ENCODE data around the gene DMD.

Gene DMD

GRCh38 chrX:33065415-33065814, 145.9 kb downstream of the DMD start:
- Histone ChIP-seq H3K9me3 (ENCODE audit: low read length) (no peaks in the 10 kb centered on the region), H3K4me1 (ENCODE audit: insufficient read depth, low read length) (no peaks in the 10 kb centered on the region), H3K4me3 (ENCODE audit: low read length) (no peak overlapping the region), H3K27me3 (ENCODE audit: insufficient read depth, low read length) (no peaks in the 10 kb centered on the region), H2AFZ (ENCODE audit: low read depth, low read length) (no peak overlapping the region), H3K36me3 (ENCODE audit: insufficient read depth, low read length) (no peaks in the 10 kb centered on the region)

- Histone ChIP-seq H3K4me3 (ENCODE audit: low read length) (no peak overlapping the region), H2AFZ (ENCODE audit: low read depth, low read length) (no peak overlapping the region), H3K27me3 (ENCODE audit: insufficient read depth, low read length) (no peaks in the 10 kb centered on the region), H3K4me1 (ENCODE audit: insufficient read depth, low read length) (no peaks in the 10 kb centered on the region), H3K9me3 (ENCODE audit: low read length) (no peaks in the 10 kb centered on the region), H3K36me3 (ENCODE audit: insufficient read depth, low read length) (no peaks in the 10 kb centered on the region)
These were observed 149.3 kb downstream of the DMD start for GRCh38 chrX:33062041-33062440.

GRCh38 chrX:33053001-33053400, 158.3 kb downstream of the DMD start:
- Histone ChIP-seq H3K4me3 (ENCODE audit: low read length) (no peak overlapping the region), H3K27me3 (ENCODE audit: insufficient read depth, low read length) (no peaks in the 10 kb centered on the region), H3K9me3 (ENCODE audit: low read length) (no peaks in the 10 kb centered on the region), H2AFZ (ENCODE audit: low read depth, low read length) (no peak overlapping the region), H3K4me1 (ENCODE audit: insufficient read depth, low read length) (no peaks in the 10 kb centered on the region), H3K36me3 (ENCODE audit: insufficient read depth, low read length) (no peaks in the 10 kb centered on the region)

GRCh38 chrX:33045882-33046281, 165.5 kb downstream of the DMD start:
- no peak overlapping the region for H2AFZ ChIP-seq (ENCODE audit: low read depth, low read length)
- no peaks in the 10 kb centered on the region for H3K9me3 ChIP-seq (ENCODE audit: low read length)
- no peak overlapping the region for H3K4me3 ChIP-seq (ENCODE audit: low read length)
- no peaks in the 10 kb centered on the region for H3K4me1 ChIP-seq (ENCODE audit: insufficient read depth, low read length)
- peaks cover 3% of the 10 kb centered on the region for H3K27me3 ChIP-seq (ENCODE audit: insufficient read depth, low read length)
- H3K36me3 ChIP-seq (ENCODE audit: insufficient read depth, low read length): no peaks in the 10 kb centered on the region

GRCh38 chrX:33045245-33045644, 166.1 kb downstream of the DMD start:
- H3K4me3 ChIP-seq (ENCODE audit: low read length): no peak overlapping the region
- no peak overlapping the region for H2AFZ ChIP-seq (ENCODE audit: low read depth, low read length)
- no peaks in the 10 kb centered on the region for H3K4me1 ChIP-seq (ENCODE audit: insufficient read depth, low read length)
- no peaks in the 10 kb centered on the region for H3K9me3 ChIP-seq (ENCODE audit: low read length)
- H3K36me3 ChIP-seq (ENCODE audit: insufficient read depth, low read length): no peaks in the 10 kb centered on the region
- peaks cover 3% of the 10 kb centered on the region for H3K27me3 ChIP-seq (ENCODE audit: insufficient read depth, low read length)

- Histone ChIP-seq H3K27me3 (ENCODE audit: insufficient read depth, low read length) (peaks cover 3% of the 10 kb centered on the region), H2AFZ (ENCODE audit: low read depth, low read length) (no peak overlapping the region), H3K4me3 (ENCODE audit: low read length) (no peak overlapping the region), H3K9me3 (ENCODE audit: low read length) (no peaks in the 10 kb centered on the region), H3K36me3 (ENCODE audit: insufficient read depth, low read length) (no peaks in the 10 kb centered on the region), H3K4me1 (ENCODE audit: insufficient read depth, low read length) (no peaks in the 10 kb centered on the region)
These were observed 170.2 kb downstream of the DMD start for GRCh38 chrX:33041141-33041540.

- H3K27me3 ChIP-seq (ENCODE audit: insufficient read depth, low read length): no peaks in the 10 kb centered on the region
- no peaks in the 10 kb centered on the region for H3K36me3 ChIP-seq (ENCODE audit: insufficient read depth, low read length)
- no peak overlapping the region for H2AFZ ChIP-seq (ENCODE audit: low read depth, low read length)
- no peaks in the 10 kb centered on the region for H3K9me3 ChIP-seq (ENCODE audit: low read length)
- H3K4me3 ChIP-seq (ENCODE audit: low read length): no peak overlapping the region
- no peaks in the 10 kb centered on the region for H3K4me1 ChIP-seq (ENCODE audit: insufficient read depth, low read length)
These were observed 178.6 kb downstream of the DMD start for GRCh38 chrX:33032700-33033099.

GRCh38 chrX:33014949-33015348, 196.4 kb downstream of the DMD start:
- H3K36me3 ChIP-seq (ENCODE audit: insufficient read depth, low read length): no peaks in the 10 kb centered on the region

GRCh38 chrX:33014086-33014485, 197.3 kb downstream of the DMD start:
- H3K27me3 ChIP-seq (ENCODE audit: insufficient read depth, low read length): no peaks in the 10 kb centered on the region
- no peaks in the 10 kb centered on the region for H3K9me3 ChIP-seq (ENCODE audit: low read length)
- no peaks in the 10 kb centered on the region for H3K4me1 ChIP-seq (ENCODE audit: insufficient read depth, low read length)
- H3K36me3 ChIP-seq (ENCODE audit: insufficient read depth, low read length): no peaks in the 10 kb centered on the region
- no peak overlapping the region for H3K4me3 ChIP-seq (ENCODE audit: low read length)
- H2AFZ ChIP-seq (ENCODE audit: low read depth, low read length): no peak overlapping the region

More at GRCh38 chrX:33014949-33015348, 196.4 kb downstream of the DMD start:
- Histone ChIP-seq H3K4me1 (ENCODE audit: insufficient read depth, low read length) (no peaks in the 10 kb centered on the region), H2AFZ (ENCODE audit: low read depth, low read length) (no peak overlapping the region), H3K4me3 (ENCODE audit: low read length) (no peak overlapping the region), H3K9me3 (ENCODE audit: low read length) (no peaks in the 10 kb centered on the region), H3K27me3 (ENCODE audit: insufficient read depth, low read length) (no peaks in the 10 kb centered on the region)

GRCh38 chrX:33001107-33001506, 210.2 kb downstream of the DMD start:
- Histone ChIP-seq H3K36me3 (ENCODE audit: insufficient read depth, low read length) (no peaks in the 10 kb centered on the region), H3K4me3 (ENCODE audit: low read length) (no peak overlapping the region), H3K4me1 (ENCODE audit: insufficient read depth, low read length) (no peaks in the 10 kb centered on the region), H3K27me3 (ENCODE audit: insufficient read depth, low read length) (no peaks in the 10 kb centered on the region), H3K9me3 (ENCODE audit: low read length) (no peaks in the 10 kb centered on the region), H2AFZ (ENCODE audit: low read depth, low read length) (no peak overlapping the region)

GRCh38 chrX:32998776-32999175, 212.6 kb downstream of the DMD start:
- no peaks in the 10 kb centered on the region for H3K36me3 ChIP-seq (ENCODE audit: insufficient read depth, low read length)
- no peaks in the 10 kb centered on the region for H3K9me3 ChIP-seq (ENCODE audit: low read length)
- no peaks in the 10 kb centered on the region for H3K4me1 ChIP-seq (ENCODE audit: insufficient read depth, low read length)
- H3K27me3 ChIP-seq (ENCODE audit: insufficient read depth, low read length): no peaks in the 10 kb centered on the region
- H3K4me3 ChIP-seq (ENCODE audit: low read length): no peak overlapping the region
- no peak overlapping the region for H2AFZ ChIP-seq (ENCODE audit: low read depth, low read length)

GRCh38 chrX:32995427-32995826, 215.9 kb downstream of the DMD start:
- Histone ChIP-seq H3K4me1 (ENCODE audit: insufficient read depth, low read length) (no peaks in the 10 kb centered on the region), H3K9me3 (ENCODE audit: low read length) (no peaks in the 10 kb centered on the region), H3K27me3 (ENCODE audit: insufficient read depth, low read length) (no peaks in the 10 kb centered on the region), H2AFZ (ENCODE audit: low read depth, low read length) (no peak overlapping the region), H3K36me3 (ENCODE audit: insufficient read depth, low read length) (no peaks in the 10 kb centered on the region), H3K4me3 (ENCODE audit: low read length) (no peak overlapping the region)

GRCh38 chrX:32987142-32987541, 224.2 kb downstream of the DMD start:
- Histone ChIP-seq H3K36me3 (ENCODE audit: insufficient read depth, low read length) (no peaks in the 10 kb centered on the region), H3K9me3 (ENCODE audit: low read length) (no peaks in the 10 kb centered on the region), H3K4me3 (ENCODE audit: low read length) (no peak overlapping the region), H3K27me3 (ENCODE audit: insufficient read depth, low read length) (no peaks in the 10 kb centered on the region), H3K4me1 (ENCODE audit: insufficient read depth, low read length) (no peaks in the 10 kb centered on the region), H2AFZ (ENCODE audit: low read depth, low read length) (no peak overlapping the region)

- Histone ChIP-seq H3K27me3 (ENCODE audit: insufficient read depth, low read length) (no peaks in the 10 kb centered on the region), H2AFZ (ENCODE audit: low read depth, low read length) (no peak overlapping the region)
These were observed 225.8 kb downstream of the DMD start for GRCh38 chrX:32985544-32985943.

More at GRCh38 chrX:32985544-32985943, 225.8 kb downstream of the DMD start:
- Histone ChIP-seq H3K9me3 (ENCODE audit: low read length) (no peaks in the 10 kb centered on the region), H3K4me1 (ENCODE audit: insufficient read depth, low read length) (no peaks in the 10 kb centered on the region), H3K36me3 (ENCODE audit: insufficient read depth, low read length) (no peaks in the 10 kb centered on the region), H3K4me3 (ENCODE audit: low read length) (no peak overlapping the region)
